Measurements from ENCODE around the gene ADCY7. TPM values are rescaled to one million over a fixed set of nuclear protein-coding genes. Genes with fewer than 3 reads are reported as not detected.

Gene ADCY7
- total RNA-seq, 1 donor from 2014 or later: 16.7 TPM

GRCh38 chr16:50315346-50315997 lies 49.1 kb downstream of the ADCY7 start:
- Mint-ChIP-seq H3K9me3 (ENCODE audit: unreplicated experiment) (peaks cover 2% of the 10 kb centered on the region), H3K4me1 (ENCODE audit: low read depth, unreplicated experiment) (no peaks in the 10 kb centered on the region), H3K36me3 (ENCODE audit: unreplicated experiment) (no peaks in the 10 kb centered on the region), H3K4me3 (ENCODE audit: unreplicated experiment) (no peak overlapping the region), H3K27ac (ENCODE audit: unreplicated experiment) (no peak overlapping the region), H3K27me3 (ENCODE audit: unreplicated experiment) (no peaks in the 10 kb centered on the region)
- no peak for DNase-seq
- no peak for TF ChIP-seq CTCF (IDR thresholded peaks at IDR 0.05; ENCODE audit: partially characterized antibody, unreplicated experiment)

DNA sequence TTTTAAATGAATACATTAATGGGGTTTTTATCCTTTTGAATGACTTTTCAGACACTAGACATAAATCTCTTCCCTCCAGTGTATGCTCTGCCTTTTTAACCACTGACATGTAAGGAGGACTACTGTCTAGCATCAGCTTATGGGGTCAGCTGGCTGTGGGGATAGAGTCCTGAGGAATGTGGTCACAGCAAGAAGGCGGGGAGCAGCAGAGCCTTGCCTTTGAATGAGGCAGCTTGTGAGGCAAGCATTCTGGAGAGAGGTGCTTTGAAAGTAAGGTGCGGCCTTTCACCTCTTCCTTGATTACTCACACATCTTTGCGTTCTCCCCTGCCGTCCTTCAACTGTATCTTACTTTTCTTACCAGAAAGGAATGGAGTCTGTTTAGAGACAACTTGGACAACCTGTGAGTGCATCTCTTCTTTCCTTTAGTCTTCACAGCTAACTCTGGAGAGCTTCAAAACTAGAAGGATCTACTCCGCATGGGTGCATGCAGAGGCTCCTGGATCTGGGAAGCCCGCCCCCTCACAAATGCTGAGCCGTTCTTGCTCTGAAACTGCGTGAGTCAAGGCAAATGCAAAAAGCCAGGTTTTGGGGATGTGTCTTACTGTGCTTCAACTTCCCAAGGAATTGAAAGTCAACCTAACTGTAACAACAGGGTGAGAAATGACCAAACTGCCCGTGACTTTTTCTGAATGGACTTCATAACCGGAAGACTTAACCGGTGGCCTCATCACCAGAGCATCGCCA lies 49.9 kb downstream of the ADCY7 start:
- DNase-seq: no peak
- H3K36me3 Mint-ChIP-seq (ENCODE audit: unreplicated experiment): no peaks in the 10 kb centered on the region
- H3K27me3 Mint-ChIP-seq (ENCODE audit: unreplicated experiment): no peaks in the 10 kb centered on the region
- peaks cover 2% of the 10 kb centered on the region for H3K9me3 Mint-ChIP-seq (ENCODE audit: unreplicated experiment)
- H3K4me3 Mint-ChIP-seq (ENCODE audit: unreplicated experiment): no peak overlapping the region
- no peaks in the 10 kb centered on the region for H3K4me1 Mint-ChIP-seq (ENCODE audit: low read depth, unreplicated experiment)
- no peak overlapping the region for H3K27ac Mint-ChIP-seq (ENCODE audit: unreplicated experiment)
- TF ChIP-seq CTCF (IDR thresholded peaks at IDR 0.05; ENCODE audit: partially characterized antibody, unreplicated experiment): no peak

GRCh38 chr16:50316848-50317630 lies 50.7 kb downstream of the ADCY7 start:
- Mint-ChIP-seq H3K4me3 (ENCODE audit: unreplicated experiment) (no peak overlapping the region), H3K9me3 (ENCODE audit: unreplicated experiment) (peaks cover 2% of the 10 kb centered on the region), H3K27ac (ENCODE audit: unreplicated experiment) (no peak overlapping the region), H3K36me3 (ENCODE audit: unreplicated experiment) (no peaks in the 10 kb centered on the region), H3K27me3 (ENCODE audit: unreplicated experiment) (no peaks in the 10 kb centered on the region), H3K4me1 (ENCODE audit: low read depth, unreplicated experiment) (no peaks in the 10 kb centered on the region)
- DNase-seq: no peak
- no peak for TF ChIP-seq CTCF (IDR thresholded peaks at IDR 0.05; ENCODE audit: partially characterized antibody, unreplicated experiment)

GRCh38 chr16:50318796-50319578 lies 52.6 kb downstream of the ADCY7 start:
- no peak for TF ChIP-seq CTCF (IDR thresholded peaks at IDR 0.05; ENCODE audit: partially characterized antibody, unreplicated experiment)
- H3K27ac Mint-ChIP-seq (ENCODE audit: unreplicated experiment): no peak overlapping the region
- H3K4me3 Mint-ChIP-seq (ENCODE audit: unreplicated experiment): no peak overlapping the region

More at GRCh38 chr16:50318796-50319578, 52.6 kb downstream of the ADCY7 start:
- Mint-ChIP-seq H3K36me3 (ENCODE audit: unreplicated experiment) (no peaks in the 10 kb centered on the region), H3K27me3 (ENCODE audit: unreplicated experiment) (no peaks in the 10 kb centered on the region), H3K4me1 (ENCODE audit: low read depth, unreplicated experiment) (no peaks in the 10 kb centered on the region), H3K9me3 (ENCODE audit: unreplicated experiment) (peaks cover 2% of the 10 kb centered on the region)
- DNase-seq: no peak

Measured in glutamatergic neuron (in vitro differentiated cells).